HFFc6 (cell line): ENCODE data around the gene RNF115. TPM values are rescaled to one million over a fixed set of nuclear protein-coding genes. Genes with fewer than 3 reads are reported as not detected.
A peak's percentile ranks its signal among the peaks of the same experiment; 100 is the strongest.
"Not testable (repeated sequence)": the region's sequence is repeated elsewhere in the genome, so short reads cannot be mapped to it uniquely, and the experiment has no call there.

Source experiments
- DNase-seq: peaks from one replicate; pipeline ENCODE4 v3.0.0-alpha.2; 2018
- H3K27ac Mint-ChIP-seq: 2 replicates; pipeline ENCODE4 v1.8.0; 2020; ENCODE audit warnings: mild to moderate bottlenecking, mixed read lengths
- H3K27me3 Mint-ChIP-seq: 2 replicates; pipeline ENCODE4 v1.8.0; 2021; ENCODE audit warnings: mild to moderate bottlenecking, moderate library complexity, mixed read lengths; ENCODE audit not compliant: insufficient read depth
- H3K36me3 Mint-ChIP-seq: 2 replicates; pipeline ENCODE4 v1.8.0; 2021; ENCODE audit warnings: low read depth, mixed read lengths
- H3K4me1 Mint-ChIP-seq: 2 replicates; pipeline ENCODE4 v1.8.0; 2020; ENCODE audit warnings: low read depth, mixed read lengths
- H3K4me3 Mint-ChIP-seq: 2 replicates; pipeline ENCODE4 v1.8.0; 2020; ENCODE audit warnings: mild to moderate bottlenecking, moderate library complexity, mixed read lengths
- H3K9me3 Mint-ChIP-seq: 2 replicates; pipeline ENCODE4 v1.8.0; 2020; ENCODE audit warnings: mild to moderate bottlenecking, mixed read lengths
- CTCF ChIP-seq: fragments of 200-600 bp; sonication (generic); IDR thresholded peaks from 2 replicates; pipeline ENCODE4 v1.5.0; 2021; ENCODE audit warnings: antibody characterized with exemption, mild to moderate bottlenecking
- total RNA-seq, 6 experiments: library from RNA; stranded (reverse); fragmentation: NEBNext Ultra II Directional; extraction: Animal tissue kit (Norgen Biotek cat#: 25700); gene quantifications; 2 replicates in 1 of 6; 3 replicates in 5 of 6; pipeline ENCODE4 v1.2.3, GENCODE V29; 2021

RNF115 gene
- total RNA-seq, 6 experiments from 2014 or later: 14.0 to 23.0 (median 21.2) TPM

- TF ChIP-seq CTCF: peak; percentile 100
- Mint-ChIP-seq H3K9me3 (no peaks in the 10 kb centered on the region), H3K4me3 (peak overlapping the region; percentile 82), H3K4me1 (peaks cover 55% of the 10 kb centered on the region), H3K36me3 (no peaks in the 10 kb centered on the region), H3K27me3 (no peaks in the 10 kb centered on the region), H3K27ac (peak overlapping the region; percentile 85)
- DNase-seq: peak; percentile 55
These were observed 102.8 kb downstream of the RNF115 start for GRCh38 chr1:145720878-145721671.

GRCh38 chr1:145720556-145720877 lies 103.4 kb downstream of the RNF115 start:
- no peak for TF ChIP-seq CTCF
- H3K4me3 Mint-ChIP-seq: peak overlapping the region; percentile 82
- H3K4me1 Mint-ChIP-seq: peaks cover 60% of the 10 kb centered on the region
- DNase-seq: peak; percentile 84
- H3K36me3 Mint-ChIP-seq: no peaks in the 10 kb centered on the region
- H3K9me3 Mint-ChIP-seq: no peaks in the 10 kb centered on the region
- no peaks in the 10 kb centered on the region for H3K27me3 Mint-ChIP-seq
- peak overlapping the region; percentile 85 for H3K27ac Mint-ChIP-seq

- Mint-ChIP-seq H3K36me3 (no peaks in the 10 kb centered on the region), H3K27me3 (no peaks in the 10 kb centered on the region; the same call in 1 of the 2 replicates), H3K4me1 (peaks cover 60% of the 10 kb centered on the region), H3K27ac (peak within 1 kb of the TSS; percentile 85), H3K4me3 (no peak within 1 kb of the TSS; the same call in 1 of the 2 replicates), H3K9me3 (no peaks in the 10 kb centered on the region)
- DNase-seq: no peak
- TF ChIP-seq CTCF: no peak
These were observed 104.4 kb downstream of the RNF115 start, which contains the start of gene CD160 for GRCh38 chr1:145719230-145720079. CD160 (plus strand) TSS chr1:145719499; CDS start chr1:145728328, 8,829 bp downstream.

GRCh38 chr1:145718465-145718864 lies 105.4 kb downstream of the RNF115 start:
- peaks cover 60% of the 10 kb centered on the region for H3K4me1 Mint-ChIP-seq
- not testable (repeated sequence) for H3K27me3 Mint-ChIP-seq, H3K36me3 Mint-ChIP-seq, DNase-seq, H3K27ac Mint-ChIP-seq, H3K4me3 Mint-ChIP-seq, H3K9me3 Mint-ChIP-seq

GRCh38 chr1:145717833-145718232 lies 106.1 kb downstream of the RNF115 start:
- TF ChIP-seq CTCF: no peak
- H3K27me3 Mint-ChIP-seq: no peaks in the 10 kb centered on the region; the same call in 1 of the 2 replicates
- H3K9me3 Mint-ChIP-seq: no peaks in the 10 kb centered on the region
- no peak for DNase-seq
- no peak overlapping the region for H3K4me3 Mint-ChIP-seq
- H3K36me3 Mint-ChIP-seq: no peaks in the 10 kb centered on the region
- no peak overlapping the region for H3K27ac Mint-ChIP-seq
- H3K4me1 Mint-ChIP-seq: peaks cover 60% of the 10 kb centered on the region
